Measurements from ENCODE around the gene EIF2S2.

EIF2S2 gene

GRCh38 chr20:34122274-34122980 is 10.4 kb upstream of the EIF2S2 start:
- Histone ChIP-seq H3K79me2 (ENCODE audit: insufficient read depth, low read depth) (no peaks in the 10 kb centered on the region), H2AFZ (ENCODE audit: low read depth) (no peak overlapping the region), H3K36me3 (ENCODE audit: insufficient read depth) (no peaks in the 10 kb centered on the region), H3K4me3 (IDR thresholded peaks at IDR 0.05; ENCODE audit: insufficient read depth, low read depth, low read length) (no peak overlapping the region), H3K27me3 (ENCODE audit: insufficient read depth, low read depth) (no peaks in the 10 kb centered on the region), H3K4me2 (no peak overlapping the region), H4K20me1 (ENCODE audit: insufficient read depth) (no peaks in the 10 kb centered on the region), H3K4me1 (ENCODE audit: low read depth, poor library complexity, severe bottlenecking) (peaks cover 17% of the 10 kb centered on the region), H3K27ac (no peak overlapping the region), H3K9ac (no peak overlapping the region)
- TF ChIP-seq CTCF (conservative IDR thresholded peaks at IDR 0.05; ENCODE audit: low read depth, low read length): no peak

GRCh38 chr20:34120213-34120612 is 8.2 kb upstream of the EIF2S2 start:
- Histone ChIP-seq H3K27ac (no peak overlapping the region), H3K4me2 (no peak overlapping the region), H3K4me3 (IDR thresholded peaks at IDR 0.05; ENCODE audit: insufficient read depth, low read depth, low read length) (no peak overlapping the region), H3K27me3 (ENCODE audit: insufficient read depth, low read depth) (no peaks in the 10 kb centered on the region), H2AFZ (ENCODE audit: low read depth) (no peak overlapping the region), H3K36me3 (ENCODE audit: insufficient read depth) (no peaks in the 10 kb centered on the region), H3K79me2 (ENCODE audit: insufficient read depth, low read depth) (no peaks in the 10 kb centered on the region), H3K4me1 (ENCODE audit: low read depth, poor library complexity, severe bottlenecking) (peaks cover 17% of the 10 kb centered on the region), H4K20me1 (ENCODE audit: insufficient read depth) (no peaks in the 10 kb centered on the region), H3K9ac (no peak overlapping the region)
- no peak for TF ChIP-seq CTCF (conservative IDR thresholded peaks at IDR 0.05; ENCODE audit: low read depth, low read length)

GRCh38 chr20:34115232-34115631 is 3.2 kb upstream of the EIF2S2 start:
- Histone ChIP-seq H3K4me2 (no peak overlapping the region), H3K27me3 (ENCODE audit: insufficient read depth, low read depth) (no peaks in the 10 kb centered on the region), H2AFZ (ENCODE audit: low read depth) (no peak overlapping the region), H3K79me2 (ENCODE audit: insufficient read depth, low read depth) (peaks cover 19% of the 10 kb centered on the region), H4K20me1 (ENCODE audit: insufficient read depth) (peaks cover 3% of the 10 kb centered on the region; the same call in 1 of the 2 replicates), H3K4me1 (ENCODE audit: low read depth, poor library complexity, severe bottlenecking) (peaks cover 6% of the 10 kb centered on the region), H3K27ac (no peak overlapping the region), H3K9ac (no peak overlapping the region), H3K4me3 (IDR thresholded peaks at IDR 0.05; ENCODE audit: insufficient read depth, low read depth, low read length) (no peak overlapping the region), H3K36me3 (ENCODE audit: insufficient read depth) (no peaks in the 10 kb centered on the region)
- no peak for TF ChIP-seq CTCF (conservative IDR thresholded peaks at IDR 0.05; ENCODE audit: low read depth, low read length)

DNA sequence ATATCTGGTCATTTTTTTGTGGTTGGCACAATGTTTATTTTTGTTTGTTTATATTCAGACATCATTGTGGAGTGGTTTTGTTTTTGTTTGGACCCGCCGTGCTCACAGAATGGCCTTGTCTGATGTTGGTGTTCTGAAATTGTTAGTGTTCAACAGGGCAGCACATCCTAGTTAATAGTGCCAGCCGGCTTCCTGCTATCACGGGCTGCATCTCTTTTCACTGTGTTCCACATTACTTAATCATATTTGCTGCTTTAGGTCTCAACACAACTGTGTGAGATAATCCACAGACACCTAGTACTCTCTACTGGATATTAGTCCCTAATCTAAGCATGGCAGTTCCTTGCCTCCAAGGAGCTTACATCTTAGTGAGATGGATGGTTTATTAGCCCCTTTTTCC is 2.8 kb upstream of the EIF2S2 start:
- Histone ChIP-seq H2AFZ (ENCODE audit: low read depth) (no peak overlapping the region), H3K27me3 (ENCODE audit: insufficient read depth, low read depth) (no peaks in the 10 kb centered on the region), H3K4me1 (ENCODE audit: low read depth, poor library complexity, severe bottlenecking) (peaks cover 11% of the 10 kb centered on the region), H3K79me2 (ENCODE audit: insufficient read depth, low read depth) (peaks cover 23% of the 10 kb centered on the region), H3K4me3 (IDR thresholded peaks at IDR 0.05; ENCODE audit: insufficient read depth, low read depth, low read length) (no peak overlapping the region), H3K9ac (no peak overlapping the region), H3K4me2 (no peak overlapping the region), H3K27ac (no peak overlapping the region), H3K36me3 (ENCODE audit: insufficient read depth) (no peaks in the 10 kb centered on the region), H4K20me1 (ENCODE audit: insufficient read depth) (peaks cover 8% of the 10 kb centered on the region)
- no peak for TF ChIP-seq CTCF (conservative IDR thresholded peaks at IDR 0.05; ENCODE audit: low read depth, low read length)

All from KMS-11 (cell line).